ENCODE measurements around the gene MBOAT2. TPM values are rescaled to one million over a fixed set of nuclear protein-coding genes. Genes with fewer than 3 reads are reported as not detected.

Gene MBOAT2
- polyA plus RNA-seq, 6 donors from 2014 or later, result 0.07 to 1.5 (median 0.18) TPM; not detected in 2

DNA sequence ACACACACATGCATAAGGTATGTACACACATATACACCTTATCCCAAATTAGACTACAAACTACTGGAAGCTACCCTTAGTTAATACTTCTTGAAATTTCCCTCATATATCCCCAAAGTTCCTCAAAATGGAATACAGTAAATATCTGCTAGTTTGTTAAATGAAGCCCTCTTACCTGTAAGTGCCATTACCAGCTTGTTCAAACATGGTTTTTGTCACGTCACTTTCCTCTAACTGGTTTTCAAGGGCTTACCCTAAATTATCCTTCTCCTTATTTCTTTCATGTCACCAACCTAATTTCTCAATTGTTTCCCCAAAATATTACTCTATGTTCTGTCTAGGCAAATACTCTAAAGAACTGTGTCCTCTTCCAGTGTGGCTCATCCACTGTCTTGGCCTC, 141.7 kb downstream of the MBOAT2 start:
- Mint-ChIP-seq H3K36me3 (no peaks in the 10 kb centered on the region), H3K9me3 (no peaks in the 10 kb centered on the region), H3K27ac (no peak overlapping the region), H3K4me1 (no peaks in the 10 kb centered on the region), H3K4me3 (no peak overlapping the region), H3K27me3 (no peaks in the 10 kb centered on the region)
- DNase-seq (no peak), ATAC-seq (ENCODE audit: low read depth in 2 of 2) (no peak)

GRCh38 chr2:8860239-8860638, 143.2 kb downstream of the MBOAT2 start:
- ATAC-seq (ENCODE audit: low read depth in 2 of 2), result no peak
- no peak overlapping the region for H3K27ac Mint-ChIP-seq

GRCh38 chr2:8858910-8859309, 144.6 kb downstream of the MBOAT2 start:
- Mint-ChIP-seq H3K4me3 (no peak overlapping the region), H3K4me1 (no peaks in the 10 kb centered on the region), H3K9me3 (no peaks in the 10 kb centered on the region), H3K36me3 (no peaks in the 10 kb centered on the region), H3K27me3 (no peaks in the 10 kb centered on the region), H3K27ac (no peak overlapping the region)
- DNase-seq (no peak), ATAC-seq (ENCODE audit: low read depth in 2 of 2) (no peak)

More at GRCh38 chr2:8860239-8860638, 143.2 kb downstream of the MBOAT2 start:
- DNase-seq, result no peak
- no peak overlapping the region for H3K4me3 Mint-ChIP-seq
- H3K9me3 Mint-ChIP-seq, result no peaks in the 10 kb centered on the region
- no peaks in the 10 kb centered on the region for H3K4me1 Mint-ChIP-seq
- no peaks in the 10 kb centered on the region for H3K36me3 Mint-ChIP-seq
- no peaks in the 10 kb centered on the region for H3K27me3 Mint-ChIP-seq

DNA sequence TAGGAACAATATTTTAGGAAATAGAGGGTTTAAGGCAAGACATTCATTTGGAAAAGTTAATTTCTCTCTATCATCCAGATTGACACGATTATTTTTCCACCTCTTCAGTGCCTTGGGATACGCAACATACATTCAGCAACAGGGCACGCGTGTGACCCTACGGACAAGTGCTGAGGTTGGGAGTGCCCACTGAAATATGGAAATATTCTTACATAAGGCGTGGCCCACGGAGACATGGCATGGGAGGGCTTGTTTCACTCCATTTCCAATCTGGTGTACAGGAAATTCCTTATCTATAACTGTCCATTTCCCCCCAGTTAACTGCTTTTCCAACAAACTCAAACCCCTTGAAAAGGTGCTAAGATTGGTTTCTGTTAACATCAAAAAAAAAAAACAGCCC, 145.2 kb downstream of the MBOAT2 start:
- no peaks in the 10 kb centered on the region for H3K9me3 Mint-ChIP-seq
- no peaks in the 10 kb centered on the region for H3K36me3 Mint-ChIP-seq
- no peak overlapping the region for H3K4me3 Mint-ChIP-seq
- H3K4me1 Mint-ChIP-seq, result no peaks in the 10 kb centered on the region
- DNase-seq (no peak), ATAC-seq (ENCODE audit: low read depth in 2 of 2) (no peak)
- H3K27ac Mint-ChIP-seq, result no peak overlapping the region
- no peaks in the 10 kb centered on the region for H3K27me3 Mint-ChIP-seq

GRCh38 chr2:8857709-8858108, 145.8 kb downstream of the MBOAT2 start:
- H3K36me3 Mint-ChIP-seq, result no peaks in the 10 kb centered on the region
- no peak for ATAC-seq (ENCODE audit: low read depth in 2 of 2)
- no peaks in the 10 kb centered on the region for H3K4me1 Mint-ChIP-seq
- H3K9me3 Mint-ChIP-seq, result no peaks in the 10 kb centered on the region
- H3K27me3 Mint-ChIP-seq, result no peaks in the 10 kb centered on the region
- DNase-seq, result no peak
- no peak overlapping the region for H3K4me3 Mint-ChIP-seq
- H3K27ac Mint-ChIP-seq, result no peak overlapping the region

GRCh38 chr2:8856176-8856575, 147.3 kb downstream of the MBOAT2 start:
- no peaks in the 10 kb centered on the region for H3K4me1 Mint-ChIP-seq
- H3K27ac Mint-ChIP-seq, result no peak overlapping the region
- no peak overlapping the region for H3K4me3 Mint-ChIP-seq
- H3K9me3 Mint-ChIP-seq, result no peaks in the 10 kb centered on the region
- DNase-seq, result no peak
- ATAC-seq (ENCODE audit: low read depth in 2 of 2), result no peak
- H3K36me3 Mint-ChIP-seq, result no peaks in the 10 kb centered on the region
- H3K27me3 Mint-ChIP-seq, result no peaks in the 10 kb centered on the region

GRCh38 chr2:8855010-8855409, 148.5 kb downstream of the MBOAT2 start:
- Mint-ChIP-seq H3K36me3 (no peaks in the 10 kb centered on the region), H3K27me3 (no peaks in the 10 kb centered on the region), H3K4me1 (no peaks in the 10 kb centered on the region), H3K27ac (no peak overlapping the region), H3K9me3 (no peaks in the 10 kb centered on the region), H3K4me3 (no peak overlapping the region)
- no peak for DNase-seq
- no peak for ATAC-seq (ENCODE audit: low read depth in 2 of 2)

DNA sequence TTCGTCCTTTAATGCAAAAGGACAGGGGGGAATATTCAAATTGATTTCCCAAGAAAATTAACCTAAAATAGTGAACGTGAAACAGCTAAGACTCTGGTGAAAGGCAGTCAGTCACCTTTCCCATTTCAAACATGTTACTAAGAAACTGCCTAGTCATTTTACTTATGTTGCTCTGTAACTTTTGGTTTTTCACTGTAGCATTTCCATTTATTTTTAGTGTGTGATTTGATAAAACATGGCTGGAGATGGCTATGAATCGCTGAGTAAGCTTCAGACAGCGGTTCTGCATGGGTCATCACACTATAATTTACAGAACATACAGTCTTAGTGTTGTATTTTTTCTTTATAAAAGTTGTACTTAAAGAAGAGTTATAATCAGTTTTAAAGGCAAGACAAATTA, 150.1 kb downstream of the MBOAT2 start:
- Mint-ChIP-seq H3K4me1 (no peaks in the 10 kb centered on the region), H3K27me3 (no peaks in the 10 kb centered on the region), H3K27ac (no peak overlapping the region), H3K4me3 (no peak overlapping the region), H3K36me3 (no peaks in the 10 kb centered on the region), H3K9me3 (no peaks in the 10 kb centered on the region)
- ATAC-seq (ENCODE audit: low read depth in 2 of 2), result no peak
- no peak for DNase-seq

DNA sequence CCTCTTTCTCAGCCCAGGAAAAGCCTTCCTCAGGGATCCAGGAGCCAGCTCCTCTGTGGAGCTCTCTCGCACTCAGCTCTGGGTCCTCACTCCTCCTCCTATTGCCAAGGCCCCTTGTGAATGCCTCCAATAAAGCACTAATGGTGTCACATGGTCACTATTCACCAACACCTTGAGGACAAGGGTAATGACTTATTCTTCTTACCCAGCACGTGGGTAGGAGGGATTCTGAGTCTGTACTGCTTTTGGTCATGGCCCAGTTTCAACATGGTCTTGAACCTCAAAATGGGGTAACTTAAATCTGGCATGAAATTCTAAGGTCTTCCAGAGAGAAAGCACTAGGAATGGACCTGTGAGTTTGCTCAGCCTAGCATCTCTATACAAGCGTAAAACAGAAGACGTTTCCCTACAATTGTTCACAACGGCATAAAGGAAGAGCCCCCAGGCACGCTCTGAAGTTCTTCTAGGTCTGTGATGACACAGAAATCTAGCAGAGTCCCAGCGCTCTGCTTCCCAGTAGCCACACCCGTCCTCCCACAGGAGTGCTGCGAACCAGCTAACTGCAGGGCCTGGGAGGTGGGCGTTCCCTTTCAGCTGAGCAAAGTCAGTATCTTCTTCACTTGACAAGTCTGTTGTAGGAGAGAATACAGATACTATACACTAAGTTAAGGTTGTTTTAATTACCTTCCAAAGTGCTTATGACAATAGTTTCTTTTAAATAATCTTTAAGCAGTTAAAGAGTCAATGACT, 151.5 kb downstream of the MBOAT2 start:
- ATAC-seq (ENCODE audit: low read depth in 2 of 2) (no peak), DNase-seq (no peak)
- Mint-ChIP-seq H3K9me3 (no peaks in the 10 kb centered on the region), H3K27me3 (peaks cover under 1 to 3% (median 2%) of the 10 kb centered on the region in 3 donors), H3K27ac (no peak overlapping the region), H3K36me3 (no peaks in the 10 kb centered on the region), H3K4me3 (no peak overlapping the region), H3K4me1 (no peaks in the 10 kb centered on the region)

- H3K9me3 Mint-ChIP-seq, result no peaks in the 10 kb centered on the region
- DNase-seq (no peak), ATAC-seq (ENCODE audit: low read depth in 2 of 2) (no peak)
- peaks cover 9 to 12% (median 10%) of the 10 kb centered on the region in 3 donors for H3K27me3 Mint-ChIP-seq
- no peak overlapping the region for H3K27ac Mint-ChIP-seq
- H3K4me1 Mint-ChIP-seq, result no peaks in the 10 kb centered on the region
- H3K4me3 Mint-ChIP-seq, result no peak overlapping the region
- no peaks in the 10 kb centered on the region for H3K36me3 Mint-ChIP-seq
Observed at GRCh38 chr2:8850845-8851487, 152.5 kb downstream of the MBOAT2 start.

DNA sequence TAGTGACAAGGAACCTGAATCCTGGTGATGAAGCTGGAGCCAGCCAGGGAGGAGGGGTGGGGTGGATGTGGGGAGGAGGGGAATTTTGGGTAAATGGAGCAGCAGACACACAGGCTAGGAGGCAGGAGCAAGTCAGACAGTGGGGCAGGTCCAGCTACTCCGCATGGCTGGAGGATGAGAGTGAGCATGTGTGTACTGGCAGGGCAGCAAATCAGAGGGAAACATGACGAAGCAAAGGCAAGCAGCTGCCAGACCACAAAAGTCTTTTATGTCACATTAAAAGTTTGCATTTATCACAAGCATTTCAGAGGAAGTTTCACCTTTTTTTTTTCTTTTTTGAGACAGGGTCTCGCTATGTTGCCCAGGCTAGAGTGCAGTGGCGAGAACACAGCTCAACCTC, 154.2 kb downstream of the MBOAT2 start:
- ATAC-seq (ENCODE audit: low read depth in 2 of 2) (no peak), DNase-seq (no peak)
- no peaks in the 10 kb centered on the region for H3K9me3 Mint-ChIP-seq
- H3K4me3 Mint-ChIP-seq, result no peak overlapping the region
- H3K27me3 Mint-ChIP-seq, result peaks cover 14 to 29% (median 17%) of the 10 kb centered on the region in 3 donors
- no peak overlapping the region for H3K27ac Mint-ChIP-seq
- no peaks in the 10 kb centered on the region for H3K4me1 Mint-ChIP-seq
- no peaks in the 10 kb centered on the region for H3K36me3 Mint-ChIP-seq

- H3K27ac Mint-ChIP-seq, result no peak overlapping the region
- H3K36me3 Mint-ChIP-seq, result no peaks in the 10 kb centered on the region
- no peaks in the 10 kb centered on the region for H3K4me1 Mint-ChIP-seq
- ATAC-seq (ENCODE audit: low read depth in 2 of 2) (no peak), DNase-seq (no peak)
- H3K4me3 Mint-ChIP-seq, result no peak overlapping the region
- peaks cover 14 to 29% (median 17%) of the 10 kb centered on the region in 3 donors for H3K27me3 Mint-ChIP-seq
- H3K9me3 Mint-ChIP-seq, result no peaks in the 10 kb centered on the region
Observed at GRCh38 chr2:8848328-8849100, 155.0 kb downstream of the MBOAT2 start.

- Mint-ChIP-seq H3K36me3 (no peaks in the 10 kb centered on the region), H3K4me3 (no peak overlapping the region), H3K4me1 (no peaks in the 10 kb centered on the region), H3K9me3 (no peaks in the 10 kb centered on the region), H3K27ac (no peak overlapping the region), H3K27me3 (peaks cover 14 to 29% (median 17%) of the 10 kb centered on the region in 3 donors)
- no peak for ATAC-seq (ENCODE audit: low read depth in 2 of 2)
- no peak for DNase-seq
Observed at GRCh38 chr2:8847400-8847799, 156.1 kb downstream of the MBOAT2 start.

- H3K4me1 Mint-ChIP-seq, result peaks cover 4 to 6% (median 6%) of the 10 kb centered on the region in 3 donors
Observed at GRCh38 chr2:8841932-8842331, 161.6 kb downstream of the MBOAT2 start.

More at GRCh38 chr2:8841932-8842331, 161.6 kb downstream of the MBOAT2 start:
- H3K9me3 Mint-ChIP-seq, result peaks cover 0 to 3% (median 0%) of the 10 kb centered on the region in 7 donors
- DNase-seq (no peak), ATAC-seq (ENCODE audit: low read depth in 2 of 2) (no peak)
- peaks cover 10 to 35% (median 22%) of the 10 kb centered on the region in 3 donors for H3K27me3 Mint-ChIP-seq
- peaks cover 0 to 7% of the 10 kb centered on the region in 2 donors for H3K36me3 Mint-ChIP-seq
- H3K4me3 Mint-ChIP-seq, result no peak overlapping the region
- peak overlapping the region in 1 of 6 donors; percentile 41 for H3K27ac Mint-ChIP-seq

All from naive B cell (primary cell).